PFSK-1 (cell line): ENCODE measurements around the gene TRAF6.

ENCODE experiments used
- FOXP2 ChIP-seq: optimal IDR thresholded peaks from 2 replicates; pipeline ENCODE3; 2011; ENCODE audit warnings: borderline replicate concordance, control low read depth, inconsistent platforms; ENCODE audit not compliant: insufficient read depth; ENCODE audit errors: extremely low read length, extremely low read depth
- POLR2AphosphoS5 ChIP-seq: IDR thresholded peaks from 2 replicates; pipeline ENCODE4 v1.6.1; 2012; ENCODE audit warnings: low read depth, mild to moderate bottlenecking, control low read depth, low read length, moderate library complexity
- REST ChIP-seq, 2 experiments: IDR thresholded peaks; 2 replicates each; pipeline versions ENCODE4 v1.6.1 to v1.8.0; 2011 to 2012; ENCODE audit warnings: low read depth in 2 of 2, low read length in 2 of 2, control low read depth in 1 of 2, inconsistent platforms in 1 of 2, mild to moderate bottlenecking in 1 of 2, moderate library complexity in 1 of 2; ENCODE audit not compliant: insufficient read depth in 1 of 2
- SIN3A ChIP-seq: IDR thresholded peaks from 2 replicates; pipeline ENCODE4 v1.6.1; 2012; ENCODE audit warnings: mild to moderate bottlenecking, low read length, moderate library complexity, borderline replicate concordance; ENCODE audit not compliant: insufficient read depth
- TAF1 ChIP-seq: IDR thresholded peaks from 2 replicates; pipeline ENCODE4 v1.6.1; 2012; ENCODE audit warnings: low read length, control low read depth, borderline replicate concordance; ENCODE audit not compliant: insufficient read depth

GRCh38 chr11:36464720-36465119 lies 45.4 kb downstream of the TRAF6 start:
- TF ChIP-seq POLR2AphosphoS5 (no peak), REST (IDR thresholded peaks at IDR 0.05; ENCODE audit: insufficient read depth in 1 of 2, low read depth in 2 of 2, low read length in 2 of 2) (no peak), TAF1 (no peak), SIN3A (no peak), FOXP2 (no peak)
